ENCODE measurements around the gene DDX19B.

Gene DDX19B

DNA sequence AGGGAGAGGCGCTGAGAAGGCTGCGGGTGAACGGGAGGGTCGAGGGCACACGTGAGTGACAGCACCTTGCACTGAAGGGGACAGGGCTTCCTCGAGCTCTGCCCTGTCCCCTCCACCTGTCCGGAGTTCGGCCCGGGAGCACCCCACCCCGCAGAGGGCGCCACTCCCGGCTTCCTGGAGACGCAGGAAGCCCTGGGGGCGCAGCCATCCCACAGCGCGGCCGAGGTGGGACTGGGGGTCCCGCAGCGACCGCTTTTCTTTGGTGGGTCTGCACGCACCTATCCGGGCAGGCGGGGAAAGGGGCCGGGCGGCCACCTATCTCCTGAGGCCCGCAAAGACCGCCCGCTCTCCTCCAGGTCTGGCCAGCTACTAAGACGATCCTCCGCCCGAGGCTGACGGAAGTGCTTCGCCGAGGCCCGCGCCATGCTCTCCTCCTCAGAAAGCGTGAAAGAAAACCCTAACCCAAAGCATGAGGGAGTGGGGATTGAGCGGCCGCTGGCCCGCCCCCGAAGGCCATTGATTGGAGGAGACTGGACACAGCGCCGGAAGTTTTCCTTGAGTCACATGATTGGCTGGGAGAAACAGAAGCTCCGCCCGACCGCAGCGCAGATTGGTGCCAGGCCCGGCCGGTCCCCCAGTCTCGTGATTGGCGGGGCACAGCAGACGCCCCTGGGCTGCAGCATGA is 82.1 kb downstream of the DDX19B start:
- TF ChIP-seq POLR2AphosphoS5 (IDR thresholded peaks at IDR 0.05; ENCODE audit: low read depth), result peak; percentile 95
- TF ChIP-seq CTCF (IDR thresholded peaks at IDR 0.05; ENCODE audit: insufficient read depth, low read length), result no peak
- TF ChIP-seq SPI1 (IDR thresholded peaks at IDR 0.05; ENCODE audit: borderline replicate concordance, low read depth), result no peak
- TF ChIP-seq GABPA (IDR thresholded peaks at IDR 0.05; ENCODE audit: low read depth), result peak; percentile 77
- TF ChIP-seq REST (IDR thresholded peaks at IDR 0.05; ENCODE audit: insufficient replicate concordance, low read depth), result peak; percentile 73
- DNase-seq (ENCODE audit: low read depth in 1 of 2, low spot score in 1 of 2), result peak; percentile 96 to 99
- Histone ChIP-seq H3K27ac (replicated peaks) (peak overlapping the region; percentile 91), H3K4me3 (replicated peaks; ENCODE audit: insufficient read depth, low read length) (peak overlapping the region; percentile 84), H3K27me3 (ENCODE audit: insufficient read depth, poor library complexity, severe bottlenecking) (no peaks in the 10 kb centered on the region)

- Histone ChIP-seq H3K4me3 (replicated peaks; ENCODE audit: insufficient read depth, low read length) (peak overlapping the region; percentile 84), H3K27me3 (ENCODE audit: insufficient read depth, poor library complexity, severe bottlenecking) (no peaks in the 10 kb centered on the region), H3K27ac (replicated peaks) (peak overlapping the region; percentile 91)
- TF ChIP-seq CTCF (IDR thresholded peaks at IDR 0.05; ENCODE audit: insufficient read depth, low read length) (no peak), GABPA (IDR thresholded peaks at IDR 0.05; ENCODE audit: low read depth) (no peak), POLR2AphosphoS5 (IDR thresholded peaks at IDR 0.05; ENCODE audit: low read depth) (no peak), REST (IDR thresholded peaks at IDR 0.05; ENCODE audit: insufficient replicate concordance, low read depth) (no peak), SPI1 (IDR thresholded peaks at IDR 0.05; ENCODE audit: borderline replicate concordance, low read depth) (no peak)
- no peak for DNase-seq (ENCODE audit: low read depth in 1 of 2, low spot score in 1 of 2)
Observed at GRCh38 chr16:70381604-70382342, 82.8 kb downstream of the DDX19B start.

GRCh38 chr16:70383421-70383960 is 84.5 kb downstream of the DDX19B start:
- H3K4me3 ChIP-seq (replicated peaks; ENCODE audit: insufficient read depth, low read length), result no peak overlapping the region
- DNase-seq (ENCODE audit: low read depth in 1 of 2, low spot score in 1 of 2), result no peak
- no peak overlapping the region for H3K27ac ChIP-seq (replicated peaks)
- TF ChIP-seq POLR2AphosphoS5 (IDR thresholded peaks at IDR 0.05; ENCODE audit: low read depth) (no peak), REST (IDR thresholded peaks at IDR 0.05; ENCODE audit: insufficient replicate concordance, low read depth) (no peak), SPI1 (IDR thresholded peaks at IDR 0.05; ENCODE audit: borderline replicate concordance, low read depth) (no peak), CTCF (IDR thresholded peaks at IDR 0.05; ENCODE audit: insufficient read depth, low read length) (no peak), GABPA (IDR thresholded peaks at IDR 0.05; ENCODE audit: low read depth) (no peak)
- H3K27me3 ChIP-seq (ENCODE audit: insufficient read depth, poor library complexity, severe bottlenecking), result no peaks in the 10 kb centered on the region
